Uterus (tissue), 2 donors: ENCODE data around the gene DDX47.

Source experiments
- CTCF ChIP-seq, 4 experiments: fragments of 200-600 bp in 2 of 4; fragments of 450-650 bp in 2 of 4; sonication (generic) in 2 of 4; IDR thresholded peaks; one replicate each; pipeline ENCODE4 v1.5.1; 2016 to 2019; ENCODE audit warnings: antibody characterized with exemption in 4 of 4, mild to moderate bottlenecking in 2 of 4, moderate library complexity in 1 of 4
- POLR2A ChIP-seq, 2 donors: fragments of 450-650 bp; IDR thresholded peaks; one replicate each; pipeline ENCODE4 v1.6.1; 2016; ENCODE audit warnings: antibody characterized with exemption in 2 of 2, mild to moderate bottlenecking in 1 of 2, moderate library complexity in 1 of 2

- TF ChIP-seq POLR2A (IDR thresholded peaks at IDR 0.05) = no peak
- no peak for TF ChIP-seq CTCF (IDR thresholded peaks at IDR 0.05)
Observed at GRCh38 chr12:12812174-12812573, 972 bp upstream of the DDX47 start.
